GM21737 (cell line): ENCODE results near the gene EMC10.
A peak's percentile ranks its signal among the peaks of the same experiment; 100 is the strongest.
"Not testable (repeated sequence)": the region's sequence is repeated elsewhere in the genome, so short reads cannot be mapped to it uniquely, and the experiment has no call there.

Experiments used
- ATAC-seq: cut with Tn5 transposase; IDR thresholded peaks from one replicate; pipeline ENCODE4 v1.9.1; 2021; ENCODE audit warnings: mild to moderate bottlenecking, moderate library complexity; ENCODE audit not compliant: unreplicated experiment

EMC10 gene

DNA sequence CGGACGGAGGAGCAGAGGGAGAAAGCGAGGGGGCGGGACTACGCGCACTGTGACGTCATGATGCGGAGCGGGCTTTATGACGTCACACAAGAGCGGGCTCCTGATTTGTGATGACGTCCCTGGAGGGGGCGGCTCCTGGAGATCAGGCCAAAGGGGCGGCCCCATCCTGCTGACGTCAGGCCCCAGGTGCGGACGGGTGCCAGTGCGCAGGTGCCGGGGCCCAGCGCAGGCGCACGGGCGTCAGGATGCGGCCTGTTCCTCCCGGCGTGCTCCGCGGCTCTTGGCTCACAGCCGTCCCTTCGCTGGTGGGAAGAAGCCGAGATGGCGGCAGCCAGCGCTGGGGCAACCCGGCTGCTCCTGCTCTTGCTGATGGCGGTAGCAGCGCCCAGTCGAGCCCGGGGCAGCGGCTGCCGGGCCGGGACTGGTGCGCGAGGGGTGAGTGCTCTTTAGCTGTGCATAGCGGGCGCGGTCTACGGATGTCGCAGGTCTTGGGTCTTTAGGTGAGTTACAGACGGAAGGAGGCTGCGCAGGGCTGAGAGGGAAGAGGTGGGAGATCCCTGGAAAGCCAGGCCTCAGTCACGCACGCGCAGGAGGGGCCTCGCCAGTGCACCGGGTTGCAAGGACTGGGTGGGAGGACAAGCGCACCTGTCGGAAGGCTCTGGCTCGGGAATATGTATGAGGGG lies at the start of gene EMC10, which contains the start of gene GARIN5A:
Gene EMC10, plus strand, starts transcription at position 284 of the 683 bp plus-strand sequence. Its CDS starts 38 bp downstream, at position 322.
Gene GARIN5A, minus strand, starts transcription at position 625 of the 683 bp plus-strand sequence. Its CDS starts 460 bp downstream, at position 165.
- peak; percentile 81 for ATAC-seq

GRCh38 chr19:50427318-50427925 lies 48.9 kb upstream of the EMC10 start:
- no peak for ATAC-seq

DNA sequence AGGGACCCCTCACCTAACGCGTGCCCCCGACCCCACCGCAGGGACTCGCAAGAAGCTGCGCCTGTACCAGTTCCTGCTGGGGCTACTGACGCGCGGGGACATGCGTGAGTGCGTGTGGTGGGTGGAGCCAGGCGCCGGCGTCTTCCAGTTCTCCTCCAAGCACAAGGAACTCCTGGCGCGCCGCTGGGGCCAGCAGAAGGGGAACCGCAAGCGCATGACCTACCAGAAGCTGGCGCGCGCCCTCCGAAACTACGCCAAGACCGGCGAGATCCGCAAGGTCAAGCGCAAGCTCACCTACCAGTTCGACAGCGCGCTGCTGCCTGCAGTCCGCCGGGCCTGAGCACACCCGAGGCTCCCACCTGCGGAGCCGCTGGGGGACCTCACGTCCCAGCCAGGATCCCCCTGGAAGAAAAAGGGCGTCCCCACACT lies 48.3 kb upstream of the EMC10 start:
- no peak for ATAC-seq

- ATAC-seq = no peak
Observed at GRCh38 chr19:50428772-50429463, 47.4 kb upstream of the EMC10 start.

GRCh38 chr19:50430888-50431342 lies 45.4 kb upstream of the EMC10 start:
- no peak for ATAC-seq

GRCh38 chr19:50431343-50432220 lies 44.7 kb upstream of the EMC10 start:
- ATAC-seq = peak; percentile 70

DNA sequence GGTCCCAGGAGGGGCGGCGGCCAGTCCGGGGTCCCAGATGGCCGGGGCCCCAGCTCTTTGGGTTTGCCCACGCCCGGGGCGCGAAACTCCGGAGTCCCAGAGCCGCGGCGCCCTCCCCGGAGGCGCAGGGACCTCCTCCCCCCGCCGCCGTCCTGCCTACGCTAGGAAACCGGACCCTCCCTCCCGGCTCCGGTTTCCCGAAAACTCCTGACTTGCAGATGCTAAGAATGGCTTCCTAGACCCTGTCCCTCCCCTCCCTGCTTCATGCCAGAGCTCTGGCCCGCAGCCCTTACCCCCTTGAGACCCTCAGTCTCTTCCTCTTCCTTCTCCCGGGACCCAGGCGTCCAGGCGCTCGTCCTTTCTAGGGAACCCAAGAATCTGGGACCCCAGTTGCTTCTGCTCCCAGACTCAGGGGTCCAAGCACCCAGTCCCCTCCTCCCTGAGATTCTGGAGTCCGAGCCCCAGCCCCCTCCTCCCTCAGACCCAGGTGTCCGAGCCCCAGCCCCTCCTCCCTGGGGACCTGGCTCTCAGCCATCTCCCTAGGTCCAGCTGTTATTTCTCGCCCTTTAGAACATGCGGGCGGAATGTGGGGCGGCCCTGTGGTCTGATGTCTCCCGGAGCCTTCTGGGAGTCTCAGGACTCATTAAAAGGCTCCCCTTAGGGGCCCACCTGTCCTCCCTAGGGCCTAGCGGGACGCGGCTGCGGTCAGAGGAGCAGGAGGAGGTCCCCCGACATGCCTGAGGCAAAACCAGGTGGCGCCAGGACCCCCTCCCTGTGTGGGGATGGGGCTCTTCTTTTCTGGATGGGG lies 43.9 kb upstream of the EMC10 start, which contains the start of gene MYBPC2:
Gene MYBPC2, plus strand, starts transcription at position 672 of the 808 bp plus-strand sequence. Its CDS starts 62 bp downstream, at position 734.
- ATAC-seq = no peak

DNA sequence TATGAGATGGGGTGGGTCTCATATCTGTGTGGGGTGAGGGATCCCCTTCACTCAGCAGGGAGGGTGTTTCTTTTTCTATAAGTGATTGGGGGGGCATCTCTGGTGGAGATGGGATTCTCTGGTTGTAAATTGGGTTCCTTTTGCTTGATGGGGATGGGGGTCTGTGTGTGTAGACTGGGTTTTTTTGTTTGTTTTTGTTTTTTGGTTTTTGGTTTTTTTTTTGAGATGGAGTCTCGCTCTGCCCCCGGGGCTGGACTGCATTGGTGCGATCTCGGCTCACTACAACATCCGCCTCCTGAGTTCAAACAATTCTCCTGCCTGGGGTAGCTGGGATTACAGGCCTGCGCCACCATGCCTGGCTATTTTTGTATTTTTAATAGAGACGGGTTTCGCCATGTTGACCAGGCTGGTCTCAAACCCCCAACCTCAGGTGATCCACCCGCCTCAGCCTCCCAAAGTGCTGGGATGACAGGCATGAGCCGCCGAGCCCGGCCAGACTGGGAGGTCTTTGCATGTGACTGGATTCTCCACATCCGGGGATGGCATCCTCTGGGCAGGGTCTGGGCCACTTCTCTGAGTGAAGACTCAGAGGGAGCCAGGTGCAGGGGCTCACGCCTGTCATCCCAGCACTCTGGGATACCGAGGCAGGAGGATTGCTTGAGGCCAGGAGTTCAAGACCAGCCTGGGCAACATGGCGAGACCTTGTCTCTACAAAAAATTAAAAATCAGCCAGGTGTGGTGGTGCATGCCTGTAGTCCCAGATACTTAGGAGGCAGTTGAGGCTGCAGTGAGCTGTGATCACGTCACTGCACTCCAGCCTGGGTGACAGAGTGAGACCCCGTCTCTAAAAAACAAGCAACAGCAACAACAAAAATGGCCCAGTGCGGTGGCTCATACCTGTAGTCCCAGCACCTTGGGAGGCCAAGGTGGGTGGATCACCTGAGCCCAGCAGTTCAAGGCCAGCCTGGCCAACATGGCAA lies 42.8 kb upstream of the EMC10 start:
- no peak for ATAC-seq

GRCh38 chr19:50434525-50434924 lies 41.8 kb upstream of the EMC10 start:
- no peak for ATAC-seq

DNA sequence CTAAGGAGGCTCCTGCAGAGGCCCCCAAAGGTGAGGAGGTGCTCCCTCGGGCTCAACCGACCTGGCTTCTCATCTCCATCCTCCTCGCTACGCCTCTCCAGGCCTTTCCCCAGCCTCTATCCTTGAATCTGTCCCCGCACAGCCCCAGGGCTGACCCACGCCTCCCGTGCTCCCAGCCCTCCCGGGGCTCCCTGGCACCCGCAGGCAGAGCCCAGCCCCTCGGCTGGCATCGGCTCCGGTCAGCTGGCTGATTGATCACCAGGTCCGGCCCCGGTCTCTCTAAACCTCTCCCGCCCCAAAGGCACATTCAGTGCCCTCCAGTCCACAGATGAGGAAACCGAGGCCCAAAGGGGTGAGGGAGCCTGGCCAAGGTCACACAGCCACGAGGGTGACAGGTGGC lies 41.1 kb upstream of the EMC10 start:
- no peak for ATAC-seq

- ATAC-seq = no peak
Observed at GRCh38 chr19:50435627-50436026, 40.7 kb upstream of the EMC10 start.

GRCh38 chr19:50437862-50438449 lies 38.4 kb upstream of the EMC10 start:
- no peak for ATAC-seq

- not testable (repeated sequence) for ATAC-seq
Observed at GRCh38 chr19:50439130-50439529, 37.2 kb upstream of the EMC10 start.

GRCh38 chr19:50444059-50444458 lies 32.2 kb upstream of the EMC10 start:
- no peak for ATAC-seq

GRCh38 chr19:50447053-50447452 lies 29.3 kb upstream of the EMC10 start:
- ATAC-seq = no peak

DNA sequence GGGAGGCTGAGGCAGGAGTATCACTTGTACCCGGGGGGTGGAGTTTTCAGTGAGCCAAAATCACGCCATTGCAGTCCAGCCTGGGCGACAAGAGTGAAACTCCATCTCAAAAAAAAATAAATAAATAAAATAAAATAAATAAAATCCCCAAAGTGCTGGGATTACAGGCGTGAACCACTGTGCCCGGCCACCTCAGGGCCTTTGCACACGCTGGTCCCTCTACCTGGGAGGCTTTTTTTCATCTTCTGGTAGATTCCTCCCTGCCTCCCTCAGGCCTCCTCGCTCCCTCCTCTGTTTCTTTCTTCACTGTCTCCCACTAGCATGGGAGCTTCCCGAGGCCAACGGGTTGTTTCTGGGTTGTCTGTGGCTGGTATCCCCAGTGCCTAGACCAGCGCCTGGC lies 28.6 kb upstream of the EMC10 start:
- no peak for ATAC-seq

GRCh38 chr19:50449236-50449899 lies 26.9 kb upstream of the EMC10 start:
- no peak for ATAC-seq
